Effector CD8-positive, alpha-beta T cell (primary cell): ENCODE results near the gene HTR3A.
"Not testable (repeated sequence)": the region's sequence is repeated elsewhere in the genome, so short reads cannot be mapped to it uniquely, and the experiment has no call there.

Source experiments
- DNase-seq: peaks from one replicate; lab custom pipeline; 2025; lab: John Stamatoyannopoulos, UW
- total RNA-seq, 4 experiments: gene quantifications; one replicate each; lab custom pipeline; 2026; lab: John Stamatoyannopoulos, UW

HTR3A gene
- total RNA-seq: 0 to 0.18 (median 0) reads per million in 4 experiments

GRCh38 chr11:113974741-113975470, at the start of gene HTR3A:
TSS of gene HTR3A (plus strand) at chr11:113975108. CDS start at chr11:113975326, 218 bp downstream.
- no peak for DNase-seq

- DNase-seq: no peak
Measured at GRCh38 chr11:113926273-113927197, 48.4 kb upstream of the HTR3A start.

GRCh38 chr11:113928311-113928710, 46.6 kb upstream of the HTR3A start:
- no peak for DNase-seq

- DNase-seq: no peak
Measured at GRCh38 chr11:113932788-113933187, 42.1 kb upstream of the HTR3A start.

- DNase-seq: not testable (repeated sequence)
Measured at GRCh38 chr11:113934193-113934592, 40.7 kb upstream of the HTR3A start.

GRCh38 chr11:113934761-113935160, 40.1 kb upstream of the HTR3A start:
- no peak for DNase-seq

- DNase-seq: no peak
Measured at GRCh38 chr11:113935858-113936257, 39.0 kb upstream of the HTR3A start.

GRCh38 chr11:113937918-113938317, 37.0 kb upstream of the HTR3A start:
- no peak for DNase-seq

GRCh38 chr11:113942256-113942655, 32.7 kb upstream of the HTR3A start:
- no peak for DNase-seq

GRCh38 chr11:113946162-113946561, 28.7 kb upstream of the HTR3A start:
- not testable (repeated sequence) for DNase-seq

- DNase-seq: no peak
Measured at GRCh38 chr11:113947994-113948393, 26.9 kb upstream of the HTR3A start.

GRCh38 chr11:113949891-113950290, 25.0 kb upstream of the HTR3A start:
- DNase-seq: no peak

GRCh38 chr11:113951537-113951936, 23.4 kb upstream of the HTR3A start:
- DNase-seq: no peak

- no peak for DNase-seq
Measured at GRCh38 chr11:113952070-113952469, 22.8 kb upstream of the HTR3A start.

- DNase-seq: no peak
Measured at GRCh38 chr11:113952588-113952987, 22.3 kb upstream of the HTR3A start.

GRCh38 chr11:113954235-113954634, 20.7 kb upstream of the HTR3A start:
- DNase-seq: no peak

- DNase-seq: no peak
Measured at GRCh38 chr11:113956986-113957385, 17.9 kb upstream of the HTR3A start.

- DNase-seq: no peak
Measured at GRCh38 chr11:113960702-113961330, 14.1 kb upstream of the HTR3A start.

GRCh38 chr11:113967361-113967760, 7.5 kb upstream of the HTR3A start:
- no peak for DNase-seq

GRCh38 chr11:113971506-113972195, 3.3 kb upstream of the HTR3A start:
- no peak for DNase-seq

GRCh38 chr11:113977071-113977490, 2.2 kb downstream of the HTR3A start:
- DNase-seq: no peak

GRCh38 chr11:113977701-113978100, 2.8 kb downstream of the HTR3A start:
- DNase-seq: no peak
